ENCODE results near the gene PDE6C.
"Not testable (repeated sequence)": the region's sequence is repeated elsewhere in the genome, so short reads cannot be mapped to it uniquely, and the experiment has no call there.

PDE6C gene

GRCh38 chr10:93672890-93673289 lies 60.6 kb downstream of the PDE6C start:
- H3K9ac ChIP-seq (ENCODE audit: low read depth, low read length), result no peak overlapping the region
- no peaks in the 10 kb centered on the region for H3K9me3 ChIP-seq (ENCODE audit: control insufficient read depth, insufficient read depth, low read length)
- no peak overlapping the region for H3K4me3 ChIP-seq (ENCODE audit: low read depth, low read length)
- no peak overlapping the region for H3K27ac ChIP-seq (ENCODE audit: low read depth, low read length)
- H3K36me3 ChIP-seq (ENCODE audit: control insufficient read depth, insufficient read depth, low read length), result peaks cover 83% of the 10 kb centered on the region
- H3K27me3 ChIP-seq (ENCODE audit: control insufficient read depth, insufficient read depth, low read length), result no peaks in the 10 kb centered on the region
- H3K4me1 ChIP-seq (ENCODE audit: control insufficient read depth, insufficient read depth, low read length), result no peaks in the 10 kb centered on the region

- Histone ChIP-seq H3K36me3 (ENCODE audit: control insufficient read depth, insufficient read depth, low read length) (peaks cover 83% of the 10 kb centered on the region), H3K9me3 (ENCODE audit: control insufficient read depth, insufficient read depth, low read length) (no peaks in the 10 kb centered on the region), H3K27ac (ENCODE audit: low read depth, low read length) (no peak overlapping the region), H3K4me1 (ENCODE audit: control insufficient read depth, insufficient read depth, low read length) (no peaks in the 10 kb centered on the region), H3K27me3 (ENCODE audit: control insufficient read depth, insufficient read depth, low read length) (no peaks in the 10 kb centered on the region), H3K9ac (ENCODE audit: low read depth, low read length) (no peak overlapping the region), H3K4me3 (ENCODE audit: low read depth, low read length) (no peak overlapping the region)
Measured at GRCh38 chr10:93673791-93674190, 61.5 kb downstream of the PDE6C start.

GRCh38 chr10:93678386-93678785 lies 66.0 kb downstream of the PDE6C start:
- H3K9me3 ChIP-seq (ENCODE audit: control insufficient read depth, insufficient read depth, low read length), result no peaks in the 10 kb centered on the region
- peaks cover 74% of the 10 kb centered on the region for H3K36me3 ChIP-seq (ENCODE audit: control insufficient read depth, insufficient read depth, low read length)
- H3K27ac ChIP-seq (ENCODE audit: low read depth, low read length), result no peak overlapping the region
- no peak overlapping the region for H3K4me3 ChIP-seq (ENCODE audit: low read depth, low read length)
- H3K9ac ChIP-seq (ENCODE audit: low read depth, low read length), result no peak overlapping the region
- no peaks in the 10 kb centered on the region for H3K4me1 ChIP-seq (ENCODE audit: control insufficient read depth, insufficient read depth, low read length)
- H3K27me3 ChIP-seq (ENCODE audit: control insufficient read depth, insufficient read depth, low read length), result no peaks in the 10 kb centered on the region

GRCh38 chr10:93678805-93679587 lies 66.7 kb downstream of the PDE6C start:
- Histone ChIP-seq H3K27me3 (ENCODE audit: control insufficient read depth, insufficient read depth, low read length) (no peaks in the 10 kb centered on the region), H3K9me3 (ENCODE audit: control insufficient read depth, insufficient read depth, low read length) (no peaks in the 10 kb centered on the region), H3K4me1 (ENCODE audit: control insufficient read depth, insufficient read depth, low read length) (no peaks in the 10 kb centered on the region), H3K4me3 (ENCODE audit: low read depth, low read length) (no peak overlapping the region), H3K36me3 (ENCODE audit: control insufficient read depth, insufficient read depth, low read length) (peaks cover 73% of the 10 kb centered on the region), H3K27ac (ENCODE audit: low read depth, low read length) (no peak overlapping the region), H3K9ac (ENCODE audit: low read depth, low read length) (no peak overlapping the region)

GRCh38 chr10:93680412-93681047 lies 68.2 kb downstream of the PDE6C start:
- Histone ChIP-seq H3K9ac (ENCODE audit: low read depth, low read length) (no peak overlapping the region), H3K4me3 (ENCODE audit: low read depth, low read length) (no peak overlapping the region), H3K27ac (ENCODE audit: low read depth, low read length) (no peak overlapping the region), H3K27me3 (ENCODE audit: control insufficient read depth, insufficient read depth, low read length) (no peaks in the 10 kb centered on the region), H3K9me3 (ENCODE audit: control insufficient read depth, insufficient read depth, low read length) (no peaks in the 10 kb centered on the region), H3K36me3 (ENCODE audit: control insufficient read depth, insufficient read depth, low read length) (peaks cover 68% of the 10 kb centered on the region), H3K4me1 (ENCODE audit: control insufficient read depth, insufficient read depth, low read length) (no peaks in the 10 kb centered on the region; the same call in 1 of the 2 replicates)

- H3K27me3 ChIP-seq (ENCODE audit: control insufficient read depth, insufficient read depth, low read length), result no peaks in the 10 kb centered on the region
- H3K4me3 ChIP-seq (ENCODE audit: low read depth, low read length), result no peak overlapping the region
- no peaks in the 10 kb centered on the region for H3K9me3 ChIP-seq (ENCODE audit: control insufficient read depth, insufficient read depth, low read length)
- H3K4me1 ChIP-seq (ENCODE audit: control insufficient read depth, insufficient read depth, low read length), result no peaks in the 10 kb centered on the region; the same call in 1 of the 2 replicates
- H3K9ac ChIP-seq (ENCODE audit: low read depth, low read length), result no peak overlapping the region
- H3K36me3 ChIP-seq (ENCODE audit: control insufficient read depth, insufficient read depth, low read length), result peaks cover 39% of the 10 kb centered on the region
- no peak overlapping the region for H3K27ac ChIP-seq (ENCODE audit: low read depth, low read length)
Measured at GRCh38 chr10:93687737-93688136, 75.4 kb downstream of the PDE6C start.

GRCh38 chr10:93695740-93696139 lies 83.4 kb downstream of the PDE6C start:
- peaks cover 81% of the 10 kb centered on the region for H3K36me3 ChIP-seq (ENCODE audit: control insufficient read depth, insufficient read depth, low read length)
- no peaks in the 10 kb centered on the region for H3K9me3 ChIP-seq (ENCODE audit: control insufficient read depth, insufficient read depth, low read length)
- H3K27ac ChIP-seq (ENCODE audit: low read depth, low read length), result no peak overlapping the region
- H3K27me3 ChIP-seq (ENCODE audit: control insufficient read depth, insufficient read depth, low read length), result no peaks in the 10 kb centered on the region
- H3K9ac ChIP-seq (ENCODE audit: low read depth, low read length), result no peak overlapping the region
- H3K4me3 ChIP-seq (ENCODE audit: low read depth, low read length), result no peak overlapping the region
- 0 out of 2 replicates have a peak, but pooled peaks cover 5% of the 10 kb centered on the region for H3K4me1 ChIP-seq (ENCODE audit: control insufficient read depth, insufficient read depth, low read length)

GRCh38 chr10:93696582-93696981 lies 84.2 kb downstream of the PDE6C start:
- not testable (repeated sequence) for H3K9me3 ChIP-seq (ENCODE audit: control insufficient read depth, insufficient read depth, low read length); H3K27ac ChIP-seq (ENCODE audit: low read depth, low read length); H3K27me3 ChIP-seq (ENCODE audit: control insufficient read depth, insufficient read depth, low read length); H3K4me3 ChIP-seq (ENCODE audit: low read depth, low read length); H3K9ac ChIP-seq (ENCODE audit: low read depth, low read length)
- Histone ChIP-seq H3K36me3 (ENCODE audit: control insufficient read depth, insufficient read depth, low read length) (peaks cover 73% of the 10 kb centered on the region), H3K4me1 (ENCODE audit: control insufficient read depth, insufficient read depth, low read length) (peaks cover 12% of the 10 kb centered on the region; the same call in 1 of the 2 replicates)

GRCh38 chr10:93697207-93697606 lies 84.9 kb downstream of the PDE6C start:
- Histone ChIP-seq H3K36me3 (ENCODE audit: control insufficient read depth, insufficient read depth, low read length) (peaks cover 67% of the 10 kb centered on the region), H3K9ac (ENCODE audit: low read depth, low read length) (no peak overlapping the region)

GRCh38 chr10:93701866-93702209 lies 89.5 kb downstream of the PDE6C start:
- Histone ChIP-seq H3K4me3 (ENCODE audit: low read depth, low read length) (peak overlapping the region; percentile 83), H3K27ac (ENCODE audit: low read depth, low read length) (peak overlapping the region; percentile 82), H3K36me3 (ENCODE audit: control insufficient read depth, insufficient read depth, low read length) (peaks cover 30% of the 10 kb centered on the region)

More at GRCh38 chr10:93697207-93697606, 84.9 kb downstream of the PDE6C start:
- no peaks in the 10 kb centered on the region for H3K9me3 ChIP-seq (ENCODE audit: control insufficient read depth, insufficient read depth, low read length)
- no peak overlapping the region for H3K4me3 ChIP-seq (ENCODE audit: low read depth, low read length)
- H3K27me3 ChIP-seq (ENCODE audit: control insufficient read depth, insufficient read depth, low read length), result no peaks in the 10 kb centered on the region
- peaks cover 14% of the 10 kb centered on the region; the same call in 1 of the 2 replicates for H3K4me1 ChIP-seq (ENCODE audit: control insufficient read depth, insufficient read depth, low read length)
- no peak overlapping the region for H3K27ac ChIP-seq (ENCODE audit: low read depth, low read length)

More at GRCh38 chr10:93701866-93702209, 89.5 kb downstream of the PDE6C start:
- H3K9ac ChIP-seq (ENCODE audit: low read depth, low read length), result peak overlapping the region; percentile 68
- no peaks in the 10 kb centered on the region for H3K9me3 ChIP-seq (ENCODE audit: control insufficient read depth, insufficient read depth, low read length)
- H3K27me3 ChIP-seq (ENCODE audit: control insufficient read depth, insufficient read depth, low read length), result no peaks in the 10 kb centered on the region
- peaks cover 16% of the 10 kb centered on the region; the same call in 1 of the 2 replicates for H3K4me1 ChIP-seq (ENCODE audit: control insufficient read depth, insufficient read depth, low read length)
